CD4-positive, alpha-beta T cell treated with Interleukin-15 for 1 hour (primary cell): ENCODE results near the gene YOD1.
"Not testable (repeated sequence)": the region's sequence is repeated elsewhere in the genome, so short reads cannot be mapped to it uniquely, and the experiment has no call there.

Source experiments
- DNase-seq: peaks from one replicate; pipeline ENCODE4 v3.0.0-alpha.2; 2020

The YOD1 gene

DNA sequence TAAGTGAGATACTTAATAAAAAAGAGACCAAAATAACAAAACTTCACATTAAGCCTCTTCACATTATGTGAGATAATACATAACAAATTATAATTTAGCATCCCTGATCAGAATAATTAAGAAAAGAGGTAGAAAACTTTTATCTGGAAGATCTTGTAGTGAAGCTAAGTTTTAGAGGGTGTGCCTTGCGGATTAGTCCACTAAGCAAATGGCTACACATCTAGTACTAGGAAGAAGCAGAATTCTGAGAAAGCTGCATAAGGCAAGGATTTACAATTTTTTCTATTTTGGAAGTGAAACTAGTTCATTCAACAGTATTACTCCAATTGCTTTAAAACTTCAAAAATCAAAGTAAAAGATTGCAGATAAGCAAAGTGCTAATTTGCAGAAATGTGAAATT is 3.5 kb downstream of the YOD1 start:
- no peak for DNase-seq

DNA sequence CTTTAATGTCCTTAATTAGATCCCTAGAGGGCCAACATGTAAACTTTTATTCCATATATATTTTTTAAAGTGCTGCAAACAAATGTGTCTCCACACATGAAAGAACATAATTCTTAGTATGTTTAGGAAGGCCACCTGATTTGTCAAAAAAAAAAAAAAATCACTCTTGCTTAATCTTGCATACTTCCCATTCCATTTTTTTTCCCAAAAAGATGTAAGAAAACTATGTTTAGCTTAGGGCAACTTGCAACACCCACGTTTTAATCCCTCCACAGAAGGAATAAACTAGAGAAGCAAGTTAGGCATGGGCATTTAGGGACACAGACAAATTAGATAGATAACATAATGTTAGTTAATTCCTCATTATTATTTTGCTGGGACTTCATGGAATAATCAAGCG is 5.6 kb downstream of the YOD1 start:
- DNase-seq, result no peak

GRCh38 chr1:207041397-207041796 is 9.6 kb downstream of the YOD1 start:
- not testable (repeated sequence) for DNase-seq

GRCh38 chr1:207040181-207040533 is 10.9 kb downstream of the YOD1 start:
- no peak for DNase-seq

GRCh38 chr1:207039380-207040180 is 11.4 kb downstream of the YOD1 start:
- DNase-seq, result no peak

- DNase-seq, result no peak
Observed at GRCh38 chr1:207036865-207037264, 14.1 kb downstream of the YOD1 start.

DNA sequence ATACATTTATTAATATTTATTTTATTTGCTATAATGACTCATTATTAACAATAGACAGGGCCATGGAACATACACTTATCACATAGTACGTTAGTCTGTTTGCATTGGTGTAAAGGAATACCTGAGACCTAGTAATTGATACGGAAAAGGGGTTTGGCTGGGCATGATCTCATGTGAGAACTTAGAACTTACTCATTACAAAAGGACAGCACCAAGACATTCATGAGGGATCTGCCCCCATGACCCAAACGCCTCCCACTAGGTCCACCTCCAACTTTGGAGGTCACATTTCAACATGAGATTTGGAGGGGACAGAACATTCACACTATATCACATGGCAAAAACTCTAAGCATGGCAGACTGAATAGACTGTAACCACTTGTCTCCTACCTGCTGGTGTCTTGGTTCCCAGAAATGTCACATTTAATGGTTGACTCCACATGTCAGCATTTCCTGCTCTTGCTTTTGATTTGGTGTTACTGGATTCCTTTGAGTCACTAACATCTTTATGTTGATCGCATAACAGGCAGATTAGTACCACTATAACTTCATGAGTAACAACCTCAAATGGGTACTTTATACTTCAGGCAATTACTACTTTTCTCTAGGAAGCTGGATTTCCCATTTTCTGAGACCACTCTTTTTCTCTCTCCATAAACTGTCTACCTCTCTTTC is 15.0 kb downstream of the YOD1 start:
- no peak for DNase-seq

- DNase-seq, result no peak
Observed at GRCh38 chr1:207034998-207035397, 16.0 kb downstream of the YOD1 start.

DNA sequence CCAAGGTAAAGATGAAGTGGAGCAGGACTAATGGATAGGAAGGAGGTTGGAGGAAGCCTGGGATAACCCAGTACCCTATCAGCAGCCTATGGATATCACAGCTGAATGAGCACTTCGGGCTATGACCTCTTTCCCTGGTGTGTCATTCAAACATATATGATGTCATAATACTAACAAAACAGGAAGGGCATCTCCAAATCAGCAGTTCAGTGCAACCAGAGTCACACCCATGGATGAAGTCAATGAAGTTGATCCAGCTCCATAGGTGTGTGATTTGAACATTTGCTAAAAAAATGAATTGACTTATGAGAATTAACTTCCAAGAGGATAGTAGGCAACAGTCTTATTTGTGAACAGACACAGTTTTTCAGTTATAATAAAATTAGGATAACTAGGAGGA is 16.8 kb downstream of the YOD1 start:
- no peak for DNase-seq

- no peak for DNase-seq
Observed at GRCh38 chr1:207033302-207033701, 17.7 kb downstream of the YOD1 start.

DNA sequence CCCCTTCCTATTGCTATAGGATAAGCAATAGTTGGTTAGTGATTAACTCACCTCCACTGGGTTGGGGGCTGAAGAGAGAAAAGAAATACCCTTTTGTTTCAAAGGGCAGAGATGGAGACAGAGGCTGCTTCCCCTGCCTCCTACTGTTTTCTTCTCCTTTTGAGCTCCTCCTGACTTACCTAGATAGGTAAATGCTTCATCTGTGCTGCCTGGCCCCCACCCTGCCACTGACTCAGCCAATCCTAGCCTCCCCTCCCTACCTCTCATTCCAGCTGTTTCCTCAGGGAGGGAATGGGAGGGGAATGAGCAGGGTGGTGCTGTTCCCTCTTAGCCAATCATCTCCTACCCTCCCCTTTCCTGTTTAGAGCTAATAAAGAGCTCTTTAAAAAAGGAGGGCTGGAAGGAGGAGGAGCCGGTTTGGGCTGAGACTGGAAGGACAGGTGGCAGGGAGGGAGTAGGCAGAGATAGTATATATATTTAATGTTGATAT is 18.4 kb downstream of the YOD1 start, which contains the start of gene C1orf116:
Gene C1orf116 (minus strand): TSS at position 229 of the 490 bp plus-strand sequence. CDS start 5,158 bp downstream, outside the sequence.
- DNase-seq, result no peak

- DNase-seq, result no peak
Observed at GRCh38 chr1:207031632-207032264, 19.3 kb downstream of the YOD1 start.

GRCh38 chr1:207031016-207031415 is 20.0 kb downstream of the YOD1 start:
- no peak for DNase-seq

- no peak for DNase-seq
Observed at GRCh38 chr1:207030522-207031009, 20.4 kb downstream of the YOD1 start.

DNA sequence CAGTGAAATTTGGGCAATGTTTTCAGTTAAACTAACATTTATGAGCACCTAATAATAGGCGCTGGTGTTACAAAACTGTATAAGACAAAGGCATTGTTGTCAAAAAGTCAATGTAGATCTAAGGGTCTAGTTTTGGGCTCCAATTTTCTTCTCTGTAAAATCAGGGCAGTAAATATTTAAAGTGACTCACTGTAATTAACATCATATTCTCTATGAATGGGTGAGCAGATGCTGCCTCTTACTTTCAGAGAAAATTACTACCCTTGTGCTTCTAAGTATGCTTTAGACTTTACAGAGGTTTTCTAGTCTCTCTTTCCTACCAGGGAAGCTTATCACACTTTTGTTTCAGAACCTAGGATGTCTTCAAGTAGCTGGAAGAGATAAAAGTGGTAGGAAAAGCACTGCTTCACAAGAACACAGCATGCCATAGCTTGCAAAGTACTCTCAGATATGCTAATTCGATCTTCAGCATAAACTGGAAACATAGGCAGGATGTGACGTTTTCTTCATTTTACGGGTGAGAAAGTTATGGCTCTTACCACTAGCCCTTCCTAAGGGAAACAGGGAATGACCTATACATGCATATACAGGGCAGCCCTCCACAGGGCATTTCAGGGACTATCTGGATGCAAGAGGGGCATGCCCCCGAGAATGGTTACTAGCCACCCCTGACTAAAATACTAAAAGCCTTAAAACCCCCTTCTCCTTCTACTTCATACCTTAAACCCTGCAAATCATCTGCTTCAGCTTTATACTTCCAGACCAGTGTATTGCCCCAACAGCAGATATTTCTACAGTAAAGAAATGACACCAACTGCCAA is 21.1 kb downstream of the YOD1 start:
- no peak for DNase-seq

DNA sequence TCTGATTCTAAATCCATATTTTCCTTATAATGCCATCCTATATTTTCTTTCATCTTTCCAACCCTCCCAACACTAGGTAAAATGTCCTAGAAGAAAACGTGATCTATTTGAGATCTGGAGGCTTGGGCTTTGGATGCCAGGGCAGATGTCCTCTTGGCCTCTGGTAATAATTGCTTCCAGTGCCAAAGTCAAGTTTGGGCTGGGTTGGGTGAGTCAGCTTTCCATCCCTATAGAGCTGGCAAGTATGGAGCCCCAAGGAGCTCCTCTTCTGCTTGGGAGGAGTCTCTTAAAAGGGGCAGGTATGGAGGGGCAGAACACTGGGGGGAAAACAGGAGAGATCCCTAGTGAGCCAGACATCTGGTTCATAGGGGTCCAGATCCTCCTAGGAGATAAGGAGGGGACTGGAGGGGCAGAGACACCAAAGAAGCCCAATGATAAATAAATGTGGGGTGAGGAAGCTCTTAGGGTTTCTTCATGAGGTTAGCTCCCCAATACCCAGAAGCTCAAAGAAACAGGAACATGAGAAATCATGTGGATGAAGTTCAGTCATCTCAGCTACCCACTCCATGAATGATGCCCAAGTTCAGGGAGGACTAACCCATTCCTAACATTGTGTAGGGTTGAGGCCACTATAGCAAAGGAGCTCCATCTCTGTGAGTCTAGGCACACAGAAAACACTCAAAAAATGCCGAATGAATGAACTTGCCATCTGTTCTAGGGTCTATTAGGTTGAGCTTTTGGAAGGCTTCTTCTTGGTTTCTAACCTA is 21.9 kb downstream of the YOD1 start:
- DNase-seq, result no peak

GRCh38 chr1:207027921-207028320 is 23.1 kb downstream of the YOD1 start:
- DNase-seq, result no peak

DNA sequence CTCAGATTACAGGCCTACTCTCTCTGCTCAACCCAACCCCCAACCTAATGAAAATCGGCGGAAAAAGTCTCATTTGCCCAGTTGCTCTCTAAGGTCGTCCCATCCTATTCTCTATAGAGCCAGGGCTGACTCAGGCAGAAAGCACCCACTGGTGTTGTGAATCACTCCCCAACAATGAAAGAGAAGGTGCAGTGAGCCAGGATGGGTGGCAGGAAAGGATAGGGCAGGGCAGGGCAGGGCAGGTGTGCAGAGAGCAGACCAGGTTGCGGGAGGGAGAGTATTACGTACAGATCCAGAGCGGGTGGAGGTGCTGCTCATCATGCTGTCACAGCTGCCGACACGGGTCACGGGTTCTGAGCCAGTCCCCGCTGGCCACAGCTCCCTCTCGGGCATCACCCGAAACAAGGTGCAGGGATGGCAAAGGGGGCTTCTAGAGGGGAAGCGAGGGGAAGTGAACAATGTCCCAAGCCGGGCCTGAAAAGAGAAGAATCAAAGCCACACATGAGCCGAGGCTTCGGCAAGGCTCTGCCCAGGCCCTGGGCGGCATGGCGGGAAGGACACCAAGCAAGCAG is 23.7 kb downstream of the YOD1 start:
- no peak for DNase-seq

DNA sequence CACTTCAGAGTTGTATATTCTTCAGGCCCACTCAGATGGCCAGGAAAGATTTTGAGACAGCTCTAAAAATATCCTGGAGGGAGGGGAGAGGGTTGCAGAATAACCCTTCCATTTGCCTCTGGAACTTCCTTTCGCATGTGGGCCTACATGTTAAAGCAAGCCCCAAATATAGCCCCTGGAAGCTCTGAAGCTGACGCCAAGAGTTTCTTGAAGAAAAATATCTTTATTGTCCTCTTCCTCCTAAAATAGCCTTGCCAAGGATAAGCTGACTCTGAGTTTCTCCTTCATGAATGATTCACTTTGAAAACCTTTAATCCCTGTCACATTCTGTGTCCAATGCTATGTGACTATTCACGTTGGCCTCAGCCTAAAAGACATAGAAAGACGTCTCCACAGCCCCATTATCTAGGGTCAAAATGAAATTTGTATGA is 24.9 kb downstream of the YOD1 start:
- no peak for DNase-seq

GRCh38 chr1:207025146-207025880 is 25.7 kb downstream of the YOD1 start:
- no peak for DNase-seq
